NCI-H2227 treated with DMSO at 0.1 percent for 48 hours (cell line): ENCODE data around the gene HMCES.

Experiments
- DNase-seq: peaks from one replicate; lab custom pipeline; 2025; lab: John Stamatoyannopoulos, UW

Gene HMCES

GRCh38 chr3:129304962-129305222 lies 26.2 kb downstream of the HMCES start:
- no peak for DNase-seq

GRCh38 chr3:129305592-129306091 lies 27.0 kb downstream of the HMCES start:
- peak; percentile 89 for DNase-seq

DNA sequence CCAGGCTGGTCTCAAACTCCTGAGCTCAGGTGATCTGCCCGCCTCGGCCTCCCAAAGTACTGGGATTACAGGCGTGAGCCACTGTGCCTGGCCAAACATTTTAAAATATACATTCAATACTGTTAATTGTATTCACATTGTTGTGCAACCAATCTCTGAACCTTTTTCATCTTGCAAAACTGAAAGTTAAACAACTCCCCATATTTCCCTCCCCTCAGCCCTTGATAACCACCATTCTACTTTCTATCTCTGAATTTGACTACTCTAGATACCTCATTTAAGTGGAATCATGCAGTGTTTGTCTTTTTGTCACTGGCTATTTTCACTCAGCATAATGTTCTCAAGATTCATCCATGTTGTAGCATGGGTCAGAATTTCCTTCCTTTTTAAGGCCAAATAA lies 30.0 kb downstream of the HMCES start:
- no peak for DNase-seq

DNA sequence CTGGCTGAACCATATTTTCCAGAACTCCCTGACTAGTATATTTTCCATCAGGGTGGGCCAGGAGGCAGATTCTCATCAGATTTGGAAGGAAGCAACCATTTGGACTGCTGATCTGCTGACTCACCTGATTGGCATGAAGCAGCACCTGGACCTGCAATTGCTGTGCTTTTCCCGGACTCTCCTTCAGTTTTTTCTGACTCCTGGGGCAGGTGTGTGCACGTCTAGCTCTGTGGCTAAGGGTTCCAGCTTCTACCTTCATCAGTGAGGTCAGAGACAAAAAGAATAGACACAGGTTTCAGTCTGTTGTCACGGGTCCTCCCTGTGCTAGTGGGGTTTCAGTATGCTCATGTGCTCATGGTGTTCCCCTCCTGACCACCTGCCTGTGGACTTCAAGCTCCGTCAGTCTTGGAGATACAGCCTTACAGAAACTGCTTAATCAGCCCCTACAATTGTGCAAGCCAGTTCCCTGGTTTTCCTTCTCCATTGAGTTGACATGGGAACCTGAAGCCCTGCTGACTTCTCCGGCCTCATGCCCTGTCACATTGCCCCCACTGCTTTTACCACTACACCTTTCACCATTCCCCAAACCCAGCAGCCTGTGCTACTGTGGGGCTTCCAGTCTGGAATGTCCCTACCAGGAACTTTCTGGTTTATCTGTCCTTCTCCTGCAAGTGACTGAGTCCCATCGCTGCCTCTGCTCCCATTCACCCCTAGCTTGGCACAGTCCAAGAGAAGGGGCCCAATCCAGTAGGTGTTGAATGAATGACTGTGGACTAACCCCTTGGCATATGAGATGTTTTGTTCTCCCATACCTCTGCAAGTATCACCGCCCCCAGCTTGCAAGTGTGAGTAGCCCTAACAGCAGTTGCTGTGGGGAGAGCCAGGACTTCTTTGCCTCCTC lies 31.7 kb downstream of the HMCES start:
- no peak for DNase-seq

DNA sequence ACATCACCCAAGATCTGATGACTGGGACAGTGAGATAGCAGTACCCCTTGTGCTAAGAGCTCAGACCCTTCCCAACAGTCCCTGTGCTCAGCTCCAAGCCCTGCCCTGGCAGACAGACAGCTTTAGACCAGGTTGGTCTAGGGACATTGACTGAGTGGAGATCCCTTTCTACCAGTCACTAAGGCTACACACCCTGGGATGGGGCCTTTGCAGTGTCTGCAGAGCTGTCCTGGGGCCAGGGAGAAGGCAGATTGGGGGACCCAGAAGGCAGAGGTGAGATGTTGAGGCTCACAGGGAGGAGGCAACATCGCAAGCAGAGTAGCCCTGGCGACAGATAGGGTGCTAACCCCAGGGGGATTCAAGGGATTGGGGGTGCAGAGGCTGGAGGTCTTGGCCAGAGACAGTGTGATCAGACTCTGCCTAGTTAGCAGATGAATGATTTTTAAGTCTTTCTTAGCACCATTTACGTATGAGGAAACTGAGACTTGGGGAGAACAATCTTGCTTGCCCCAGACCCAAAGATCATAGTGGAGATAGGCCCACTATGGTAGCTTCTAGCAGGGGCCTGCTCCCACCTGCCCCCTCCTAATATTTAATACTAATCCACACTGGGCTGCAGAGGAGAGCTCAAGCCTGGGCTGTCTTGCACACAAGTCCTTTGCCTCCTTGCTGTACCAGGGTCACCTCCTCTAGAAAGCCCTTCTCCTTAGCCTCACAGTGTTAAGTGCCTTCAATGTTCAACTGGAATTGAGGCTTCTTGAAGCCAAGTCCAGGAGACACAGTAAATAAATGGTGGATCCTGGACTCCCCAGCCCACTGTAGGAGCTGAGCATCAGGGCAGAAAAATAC lies 32.6 kb downstream of the HMCES start:
- DNase-seq, result no peak

DNA sequence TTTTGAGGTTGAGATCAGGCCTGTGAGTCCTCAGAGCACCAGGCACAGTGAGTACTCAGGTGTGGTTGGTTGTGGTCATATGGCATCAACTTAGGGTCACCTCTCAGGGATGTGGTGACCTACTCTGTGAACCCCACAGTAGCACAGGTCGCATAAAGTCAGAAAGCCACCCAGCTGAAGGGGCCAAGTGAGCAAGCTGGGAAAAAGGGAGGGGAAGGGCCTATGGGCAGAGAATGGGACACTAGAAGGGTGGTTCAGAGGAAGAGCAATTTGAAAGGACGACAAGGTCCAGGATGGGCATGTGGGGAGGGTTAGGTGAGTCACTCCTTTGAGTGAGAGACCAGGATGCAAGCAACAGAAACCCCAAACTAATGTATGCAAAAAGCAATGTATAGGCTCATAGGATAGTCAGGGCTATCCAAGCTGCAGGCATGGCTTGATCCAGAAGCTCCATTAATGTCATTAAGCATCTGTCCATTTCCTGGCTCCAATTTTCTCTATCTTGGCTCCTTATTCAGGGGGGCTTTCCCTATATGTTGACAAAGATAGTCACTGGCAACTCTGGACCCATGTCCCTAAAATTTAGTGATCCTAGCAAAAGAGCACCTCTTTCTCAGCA lies 33.5 kb downstream of the HMCES start:
- DNase-seq, result no peak

GRCh38 chr3:129312671-129313414 lies 34.2 kb downstream of the HMCES start:
- DNase-seq, result no peak

DNA sequence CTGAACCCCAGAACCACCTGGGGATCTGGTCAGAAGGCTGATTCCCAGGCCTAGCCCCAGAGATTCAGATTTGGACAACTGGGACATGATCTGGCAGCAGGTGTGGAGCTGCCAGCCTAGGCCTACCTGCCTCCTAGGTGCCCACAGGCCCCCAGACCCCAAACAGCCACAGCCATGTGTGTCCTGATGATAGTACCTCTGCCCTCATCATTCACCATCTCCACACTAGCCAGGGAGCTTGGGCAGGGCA lies 34.7 kb downstream of the HMCES start:
- no peak for DNase-seq

DNA sequence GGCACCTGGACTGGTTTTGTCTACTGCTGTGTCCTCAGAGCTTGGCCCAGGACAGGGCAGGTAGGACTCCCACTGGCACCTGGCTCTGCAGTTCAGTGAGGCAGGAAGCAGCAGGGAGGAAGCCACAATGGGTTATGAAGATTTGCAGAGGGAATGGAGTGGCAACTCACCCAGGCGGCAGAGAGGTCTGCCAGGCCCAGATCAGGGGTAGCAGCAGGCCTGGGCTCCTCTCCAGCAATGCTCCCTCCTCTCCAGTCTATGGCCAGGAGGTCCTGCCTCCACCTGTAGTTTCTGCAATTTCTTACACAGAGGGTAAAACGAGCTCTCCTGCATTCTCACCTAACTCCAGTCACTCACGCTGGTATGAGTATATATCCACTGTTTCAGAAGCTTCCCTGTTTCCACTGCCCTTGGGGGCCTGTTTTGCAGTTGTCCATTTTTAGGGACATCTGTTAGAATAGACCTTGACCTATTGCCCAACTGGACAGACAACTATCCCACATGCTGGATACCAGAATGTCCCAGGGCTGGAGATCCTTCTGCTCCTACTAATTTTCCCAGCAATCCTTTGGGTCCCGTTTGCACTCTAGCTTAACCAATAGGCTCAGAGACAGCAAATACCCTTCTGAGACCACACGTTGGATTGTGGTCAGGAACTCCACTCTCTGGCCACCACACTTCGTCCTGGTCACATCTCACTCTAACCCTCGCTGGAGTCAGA lies 35.2 kb downstream of the HMCES start:
- no peak for DNase-seq

DNA sequence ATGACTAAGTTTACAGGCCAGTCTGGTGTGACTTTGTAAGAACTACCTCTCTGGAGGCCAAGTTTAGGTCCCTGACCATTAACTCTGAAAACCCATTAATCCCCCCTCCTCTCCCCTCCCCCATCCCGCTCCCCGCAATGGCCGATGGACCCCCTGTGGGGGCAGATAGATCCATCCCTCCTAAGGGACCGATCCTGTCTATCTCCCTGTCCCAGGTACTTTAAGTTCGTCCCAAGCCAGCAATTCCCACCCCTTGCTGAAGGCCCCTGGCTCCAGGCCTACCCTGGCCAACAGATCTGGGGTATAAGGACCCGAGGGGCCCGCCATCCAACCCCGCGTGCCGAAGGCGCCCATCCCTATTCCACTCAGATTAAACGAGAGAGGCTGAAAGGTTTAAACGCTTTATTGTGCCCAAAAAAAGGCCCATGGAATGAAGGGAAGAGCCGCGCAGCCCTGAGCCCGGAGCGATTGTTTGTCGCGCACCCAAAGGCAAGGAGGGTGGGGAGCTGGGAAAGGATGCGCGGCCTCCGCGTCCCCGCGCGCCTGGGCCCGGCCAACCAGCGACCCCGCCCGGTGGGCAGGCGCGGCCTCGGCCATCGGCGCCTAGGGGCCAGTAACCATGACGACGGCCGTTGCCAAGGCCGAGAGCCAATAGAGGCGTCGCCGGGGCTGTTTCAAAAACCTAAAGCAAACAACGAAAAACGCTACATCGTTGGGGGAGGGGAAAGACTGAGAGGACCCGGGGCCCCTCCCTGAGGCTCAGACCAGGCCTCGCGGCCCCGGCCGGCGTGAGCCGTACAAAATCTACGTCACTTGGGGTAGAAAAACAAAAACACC lies 35.9 kb downstream of the HMCES start:
- DNase-seq, result peak; percentile 82

DNA sequence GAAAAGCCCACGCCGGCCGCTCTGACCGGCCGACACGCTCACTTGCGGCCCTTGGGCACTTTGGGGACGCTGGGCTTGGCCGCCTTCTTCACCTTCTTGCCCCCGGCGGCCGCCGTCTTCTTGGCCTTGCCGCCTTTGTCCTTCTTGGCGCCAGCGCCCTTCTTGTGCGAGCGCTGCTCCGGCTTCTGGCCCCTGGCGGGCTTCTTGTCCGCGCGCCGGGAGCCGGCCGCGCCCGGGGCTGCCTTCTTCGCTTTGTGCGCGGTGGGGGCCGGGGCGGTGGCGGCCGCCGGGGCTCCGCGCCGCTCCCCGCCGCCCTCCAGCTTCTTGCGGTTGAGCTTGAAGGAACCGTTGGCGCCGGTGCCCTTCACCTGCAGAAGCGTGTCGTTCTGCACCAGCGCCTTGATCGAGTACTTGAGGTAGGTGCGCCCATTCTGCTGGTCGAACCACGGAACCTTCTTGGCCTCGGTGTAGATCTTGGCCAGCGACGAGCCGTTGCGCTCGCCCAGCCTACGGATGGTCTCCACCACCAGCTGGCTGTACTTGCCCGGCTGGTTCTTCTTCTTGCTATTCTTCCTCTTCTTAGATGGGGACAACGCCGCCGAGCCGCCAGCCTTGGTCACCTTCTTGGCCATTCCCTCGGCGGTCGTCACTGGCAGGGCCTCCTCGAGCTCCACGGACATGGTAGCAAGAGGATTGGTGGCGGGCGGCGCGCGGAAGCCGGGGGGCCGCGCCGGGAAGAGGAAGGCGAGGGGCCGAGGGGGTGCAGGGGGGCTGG lies 36.7 kb downstream of the HMCES start:
- no peak for DNase-seq

- no peak for DNase-seq
These were observed 37.3 kb downstream of the HMCES start for GRCh38 chr3:129315998-129316247.

DNA sequence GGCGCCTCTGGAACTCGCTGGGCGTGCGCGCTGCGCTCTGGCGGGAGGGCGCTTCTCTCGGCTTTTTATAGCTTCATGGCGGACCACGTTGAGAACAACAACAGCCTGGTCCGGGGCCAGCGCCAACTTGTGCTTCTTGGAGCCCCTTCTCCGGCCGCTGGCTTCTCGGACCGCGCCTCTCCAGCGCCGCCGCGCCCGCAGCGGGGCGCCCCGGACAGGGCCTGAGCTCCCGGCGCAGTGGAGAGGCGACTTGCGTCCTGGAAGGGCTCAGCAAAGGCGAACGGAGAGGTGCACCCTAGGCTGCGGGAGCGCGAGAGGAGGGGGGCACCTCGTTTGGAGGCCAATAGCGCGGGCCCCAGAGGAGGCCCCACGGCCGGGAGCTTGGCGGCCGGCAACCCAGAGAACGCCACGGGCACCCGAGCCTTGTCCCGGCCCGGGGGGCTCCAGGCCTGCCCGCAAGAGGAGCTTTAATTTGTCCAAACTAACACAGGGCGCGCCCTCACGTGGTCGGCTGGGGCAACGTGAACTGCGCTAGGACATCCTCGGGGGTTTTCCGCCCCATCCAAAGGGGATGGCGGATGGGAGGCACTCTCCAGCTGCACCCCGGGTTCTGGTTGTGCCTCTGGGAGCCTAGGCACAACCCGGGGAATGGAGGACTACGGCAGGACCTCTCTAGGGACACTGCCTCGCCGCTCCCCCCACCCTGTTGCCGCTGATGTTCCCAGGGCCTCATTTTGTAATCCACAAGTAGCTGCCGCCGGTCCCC lies 37.8 kb downstream of the HMCES start:
- DNase-seq, result peak; percentile 49

- DNase-seq, result no peak
These were observed 38.5 kb downstream of the HMCES start for GRCh38 chr3:129317014-129317771.

DNA sequence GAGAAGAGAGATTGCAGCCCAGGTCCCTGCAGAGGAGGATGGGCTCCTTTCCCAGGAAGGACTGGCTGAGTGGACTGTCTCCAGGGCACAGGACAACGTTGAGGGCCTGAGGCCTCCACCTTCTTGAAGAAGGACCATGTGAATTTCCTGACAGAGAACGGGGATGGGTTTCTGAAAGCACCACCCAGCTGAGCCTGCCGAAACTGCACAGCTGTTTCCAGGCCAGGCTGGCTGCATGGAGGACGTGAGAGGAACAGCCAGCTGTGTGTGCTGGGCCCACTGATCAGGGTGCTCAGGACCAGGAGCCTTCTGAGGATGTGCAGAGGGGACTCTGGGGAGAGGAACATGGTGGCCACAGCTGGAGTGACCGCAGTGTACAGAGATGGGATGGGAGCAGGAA lies 39.2 kb downstream of the HMCES start:
- DNase-seq, result no peak

DNA sequence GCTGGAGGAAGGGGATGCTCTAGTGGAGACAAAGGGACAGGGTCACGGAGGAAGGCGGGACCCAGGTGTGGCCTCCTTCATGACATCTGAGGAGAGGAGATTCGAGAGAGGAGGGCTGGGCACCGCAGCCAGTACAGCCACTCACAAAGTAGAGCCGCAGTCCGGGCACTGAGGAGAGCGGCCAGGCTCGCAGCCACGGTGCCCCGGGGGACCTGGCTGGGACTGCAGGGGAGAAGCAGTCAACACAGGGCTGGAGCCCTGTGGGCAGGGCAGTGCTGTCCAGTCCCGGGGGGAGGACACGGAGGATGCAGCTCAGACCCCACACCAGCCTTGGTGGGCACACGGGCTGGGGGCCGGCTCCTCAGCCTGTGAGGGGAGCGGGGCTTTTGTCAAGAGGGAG lies 40.3 kb downstream of the HMCES start:
- DNase-seq, result no peak

DNA sequence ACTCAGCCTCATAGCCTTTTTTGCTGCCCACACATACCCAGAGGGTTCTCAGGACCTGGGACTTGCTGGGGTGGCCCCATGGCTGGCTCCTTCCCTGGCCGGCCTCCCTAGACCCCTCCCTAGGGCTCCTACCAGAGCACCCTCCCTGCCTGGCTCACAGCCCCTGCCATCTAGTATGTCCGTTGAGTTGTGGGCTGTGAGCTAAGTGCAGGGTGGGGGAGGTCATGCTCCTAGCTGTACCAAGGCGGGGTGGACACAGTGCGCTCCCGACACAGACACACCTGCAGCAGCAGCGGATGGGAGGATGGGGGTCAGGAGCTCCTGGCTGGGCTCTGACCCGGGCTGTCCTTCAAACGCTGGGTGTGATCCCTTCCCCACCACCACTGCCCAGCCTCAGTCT lies 41.6 kb downstream of the HMCES start:
- DNase-seq, result no peak

DNA sequence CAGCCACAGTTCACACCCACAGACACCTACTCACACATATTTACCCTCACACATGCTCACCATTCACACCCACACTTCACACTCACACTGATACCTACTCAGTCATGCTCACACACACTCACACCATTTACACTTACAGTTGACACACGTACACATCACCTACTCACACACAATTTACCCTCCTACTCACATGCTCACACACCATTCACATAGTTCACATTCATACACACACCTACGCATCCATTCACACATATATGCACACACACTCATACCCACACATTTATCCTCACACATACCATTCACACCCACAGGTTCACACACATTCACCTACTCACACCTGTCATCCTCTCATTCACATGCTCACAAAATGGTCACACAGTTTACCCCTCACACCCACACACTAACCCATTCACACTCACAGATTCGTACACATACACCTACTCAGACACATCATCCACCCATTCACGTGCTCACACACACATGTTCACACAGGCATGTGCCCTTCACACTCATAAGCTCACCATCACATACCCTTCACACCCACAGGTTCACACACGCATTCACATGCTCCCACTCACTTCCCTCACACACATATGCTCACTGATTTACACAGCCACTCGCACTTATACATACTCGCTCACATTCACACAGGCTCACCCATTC lies 42.3 kb downstream of the HMCES start:
- no peak for DNase-seq
